NOMO-1 (cell line): ENCODE data around the gene MUC5AC.
"Not testable (repeated sequence)": the region's sequence is repeated elsewhere in the genome, so short reads cannot be mapped to it uniquely, and the experiment has no call there.

Source experiments
- DNase-seq, 2 experiments: peaks; one replicate each; lab custom pipeline; 2025; ENCODE audit not compliant: unreplicated experiment in 2 of 2; lab: John Stamatoyannopoulos, UW

MUC5AC gene, protein sequence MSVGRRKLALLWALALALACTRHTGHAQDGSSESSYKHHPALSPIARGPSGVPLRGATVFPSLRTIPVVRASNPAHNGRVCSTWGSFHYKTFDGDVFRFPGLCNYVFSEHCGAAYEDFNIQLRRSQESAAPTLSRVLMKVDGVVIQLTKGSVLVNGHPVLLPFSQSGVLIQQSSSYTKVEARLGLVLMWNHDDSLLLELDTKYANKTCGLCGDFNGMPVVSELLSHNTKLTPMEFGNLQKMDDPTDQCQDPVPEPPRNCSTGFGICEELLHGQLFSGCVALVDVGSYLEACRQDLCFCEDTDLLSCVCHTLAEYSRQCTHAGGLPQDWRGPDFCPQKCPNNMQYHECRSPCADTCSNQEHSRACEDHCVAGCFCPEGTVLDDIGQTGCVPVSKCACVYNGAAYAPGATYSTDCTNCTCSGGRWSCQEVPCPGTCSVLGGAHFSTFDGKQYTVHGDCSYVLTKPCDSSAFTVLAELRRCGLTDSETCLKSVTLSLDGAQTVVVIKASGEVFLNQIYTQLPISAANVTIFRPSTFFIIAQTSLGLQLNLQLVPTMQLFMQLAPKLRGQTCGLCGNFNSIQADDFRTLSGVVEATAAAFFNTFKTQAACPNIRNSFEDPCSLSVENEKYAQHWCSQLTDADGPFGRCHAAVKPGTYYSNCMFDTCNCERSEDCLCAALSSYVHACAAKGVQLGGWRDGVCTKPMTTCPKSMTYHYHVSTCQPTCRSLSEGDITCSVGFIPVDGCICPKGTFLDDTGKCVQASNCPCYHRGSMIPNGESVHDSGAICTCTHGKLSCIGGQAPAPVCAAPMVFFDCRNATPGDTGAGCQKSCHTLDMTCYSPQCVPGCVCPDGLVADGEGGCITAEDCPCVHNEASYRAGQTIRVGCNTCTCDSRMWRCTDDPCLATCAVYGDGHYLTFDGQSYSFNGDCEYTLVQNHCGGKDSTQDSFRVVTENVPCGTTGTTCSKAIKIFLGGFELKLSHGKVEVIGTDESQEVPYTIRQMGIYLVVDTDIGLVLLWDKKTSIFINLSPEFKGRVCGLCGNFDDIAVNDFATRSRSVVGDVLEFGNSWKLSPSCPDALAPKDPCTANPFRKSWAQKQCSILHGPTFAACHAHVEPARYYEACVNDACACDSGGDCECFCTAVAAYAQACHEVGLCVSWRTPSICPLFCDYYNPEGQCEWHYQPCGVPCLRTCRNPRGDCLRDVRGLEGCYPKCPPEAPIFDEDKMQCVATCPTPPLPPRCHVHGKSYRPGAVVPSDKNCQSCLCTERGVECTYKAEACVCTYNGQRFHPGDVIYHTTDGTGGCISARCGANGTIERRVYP (N-terminal part only)

GRCh38 chr11:1157645-1158591 lies at the start of gene MUC5AC:
MUC5AC (plus strand) TSS chr11:1157953; CDS start chr11:1158000, 47 bp downstream.
- DNase-seq: no peak

DNA sequence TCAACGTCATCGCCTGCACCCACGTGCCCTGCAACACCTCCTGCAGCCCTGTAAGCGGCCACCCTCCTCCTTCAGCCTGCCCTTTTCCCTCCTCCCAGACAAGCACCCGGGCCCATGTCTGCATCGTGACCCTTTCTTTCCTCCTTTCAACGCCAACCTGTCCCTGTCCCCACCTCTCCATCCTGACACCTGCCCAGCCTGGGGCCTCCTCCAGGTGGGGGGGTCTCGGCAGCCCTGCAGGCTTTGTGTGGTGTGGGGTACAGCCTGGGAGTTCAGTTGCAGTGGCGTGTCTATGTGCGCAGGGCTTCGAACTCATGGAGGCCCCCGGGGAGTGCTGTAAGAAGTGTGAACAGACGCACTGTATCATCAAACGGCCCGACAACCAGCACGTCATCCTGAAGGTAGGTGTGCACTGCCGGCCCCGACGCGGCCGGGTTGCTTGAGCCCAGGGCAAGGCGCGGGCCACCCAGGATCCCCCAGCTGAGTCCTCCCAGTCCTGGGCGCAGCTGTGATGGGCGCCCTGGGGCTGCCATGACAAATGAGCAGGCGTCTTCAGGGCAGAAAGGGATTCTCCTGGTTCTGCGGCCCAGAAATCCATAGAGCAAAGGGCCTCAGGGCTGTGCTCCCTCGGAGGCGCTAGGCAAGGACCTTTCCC lies 49.4 kb upstream of the MUC5AC start:
- DNase-seq: no peak

- DNase-seq: no peak
Observed at GRCh38 chr11:1109101-1109917, 48.4 kb upstream of the MUC5AC start.

GRCh38 chr11:1109918-1110705 lies 47.6 kb upstream of the MUC5AC start:
- no peak for DNase-seq

- DNase-seq: no peak
Observed at GRCh38 chr11:1111545-1112212, 46.1 kb upstream of the MUC5AC start.

GRCh38 chr11:1112351-1113191 lies 45.2 kb upstream of the MUC5AC start:
- no peak for DNase-seq

- no peak for DNase-seq
Observed at GRCh38 chr11:1113405-1114201, 44.1 kb upstream of the MUC5AC start.

DNA sequence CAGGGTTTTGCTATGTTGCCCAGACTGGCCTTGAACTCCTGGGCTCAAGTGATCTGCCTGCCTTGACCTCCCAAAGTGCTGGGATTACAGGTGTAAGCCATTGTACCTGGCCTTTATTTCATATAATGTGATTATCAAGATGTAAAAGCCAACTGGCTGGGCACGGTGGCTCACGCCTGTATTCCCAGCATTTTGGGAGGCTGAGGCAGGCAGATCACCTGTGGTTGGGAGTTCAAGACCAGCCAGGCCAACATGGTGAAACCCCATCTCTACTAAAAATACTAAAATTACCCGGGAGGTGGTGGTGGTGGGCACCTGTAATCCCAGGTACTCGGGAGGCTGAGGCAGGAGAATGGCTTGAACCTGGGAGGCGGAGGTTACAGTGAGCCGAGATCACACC lies 42.5 kb upstream of the MUC5AC start:
- DNase-seq: not testable (repeated sequence)

DNA sequence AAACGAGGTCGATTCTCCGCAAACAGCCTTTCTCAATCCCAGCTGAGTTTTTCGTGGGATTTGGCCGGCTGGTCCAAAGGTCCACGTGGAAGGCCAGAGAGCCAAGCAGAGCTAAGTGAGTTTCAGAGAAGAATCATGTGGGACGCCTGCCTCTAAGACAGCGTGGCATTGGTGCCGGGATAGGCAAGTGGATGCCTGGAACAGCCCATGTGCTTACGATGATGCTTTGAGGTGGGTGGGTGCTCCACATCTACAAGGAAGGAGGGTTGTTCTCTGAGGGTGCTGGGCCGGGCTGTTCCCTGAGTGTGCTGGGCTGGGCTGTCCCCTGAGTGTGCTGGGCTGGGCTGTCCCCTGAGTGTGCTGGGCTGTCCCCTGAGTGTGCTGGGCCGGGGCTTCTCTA lies 41.6 kb upstream of the MUC5AC start:
- DNase-seq: no peak

GRCh38 chr11:1116666-1117390 lies 40.9 kb upstream of the MUC5AC start:
- no peak for DNase-seq

DNA sequence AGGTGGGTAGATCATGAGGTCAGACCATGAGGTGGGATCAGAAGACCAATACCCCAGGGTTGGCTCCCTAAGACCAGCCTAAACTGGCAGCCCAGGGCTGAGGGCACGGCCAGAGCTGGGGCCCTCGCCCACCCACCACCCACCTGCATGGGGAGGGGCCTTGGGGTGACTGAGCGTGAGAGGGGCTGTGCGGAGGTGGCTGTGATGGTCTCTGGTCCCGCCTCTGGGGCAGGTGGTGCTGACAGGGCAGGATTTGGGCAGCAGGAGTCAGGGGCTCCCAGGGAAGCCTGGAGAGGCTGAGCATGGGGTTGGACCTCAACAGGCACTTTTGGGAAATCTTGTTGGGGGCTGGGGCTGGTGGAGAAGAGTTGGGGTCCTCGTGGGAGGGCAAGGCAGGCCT lies 39.8 kb upstream of the MUC5AC start:
- no peak for DNase-seq

- DNase-seq: no peak
Observed at GRCh38 chr11:1118755-1119603, 38.8 kb upstream of the MUC5AC start.

DNA sequence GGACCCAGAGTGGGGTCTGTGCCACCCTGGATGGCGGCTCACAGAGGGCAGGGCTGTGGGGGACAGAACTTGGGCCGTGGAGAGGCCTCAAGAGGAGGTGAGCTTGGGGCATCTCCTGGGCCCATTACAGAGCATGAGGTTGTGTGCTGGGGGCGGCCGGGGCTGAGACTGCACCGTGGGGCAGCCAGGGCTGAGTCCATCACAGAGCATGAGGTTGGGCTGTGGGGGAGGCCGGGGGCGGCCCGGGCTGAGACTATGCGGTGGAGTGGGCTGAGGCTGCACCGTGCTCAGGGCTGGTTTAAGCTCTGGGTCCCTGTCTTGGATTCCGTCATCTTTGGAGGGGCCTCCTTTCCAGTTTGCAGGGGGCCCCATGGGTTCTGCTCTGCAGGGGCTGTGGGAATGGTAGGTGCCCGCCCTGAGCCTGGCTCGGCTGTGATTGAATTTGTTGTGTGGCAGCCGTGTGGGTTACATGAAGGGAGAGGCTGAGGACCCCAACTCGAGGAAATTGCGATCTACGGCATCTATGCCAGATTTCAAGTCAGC lies 38.1 kb upstream of the MUC5AC start:
- DNase-seq: no peak
